ENCODE data around the gene SLC41A2. TPM values are rescaled to one million over a fixed set of nuclear protein-coding genes. Genes with fewer than 3 reads are reported as not detected.

Gene SLC41A2
- total and polyA plus RNA-seq, 10 of the 15 experiments (the other 5 are each of a cell fraction or from before 2014, with no cell fraction given), result 3.5 to 19.0 (median 11.3) TPM

- TF ChIP-seq, protein P1, sequence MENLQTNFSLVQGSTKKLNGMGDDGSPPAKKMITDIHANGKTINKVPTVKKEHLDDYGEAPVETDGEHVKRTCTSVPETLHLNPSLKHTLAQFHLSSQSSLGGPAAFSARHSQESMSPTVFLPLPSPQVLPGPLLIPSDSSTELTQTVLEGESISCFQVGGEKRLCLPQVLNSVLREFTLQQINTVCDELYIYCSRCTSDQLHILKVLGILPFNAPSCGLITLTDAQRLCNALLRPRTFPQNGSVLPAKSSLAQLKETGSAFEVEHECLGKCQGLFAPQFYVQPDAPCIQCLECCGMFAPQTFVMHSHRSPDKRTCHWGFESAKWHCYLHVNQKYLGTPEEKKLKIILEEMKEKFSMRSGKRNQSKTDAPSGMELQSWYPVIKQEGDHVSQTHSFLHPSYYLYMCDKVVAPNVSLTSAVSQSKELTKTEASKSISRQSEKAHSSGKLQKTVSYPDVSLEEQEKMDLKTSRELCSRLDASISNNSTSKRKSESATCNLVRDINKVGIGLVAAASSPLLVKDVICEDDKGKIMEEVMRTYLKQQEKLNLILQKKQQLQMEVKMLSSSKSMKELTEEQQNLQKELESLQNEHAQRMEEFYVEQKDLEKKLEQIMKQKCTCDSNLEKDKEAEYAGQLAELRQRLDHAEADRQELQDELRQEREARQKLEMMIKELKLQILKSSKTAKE (IDR thresholded peaks at IDR 0.05; ENCODE audit: low read depth, poor library complexity, severe bottlenecking), result peak; percentile 42
- TF ChIP-seq POLR2AphosphoS2 (IDR thresholded peaks at IDR 0.05; ENCODE audit: low read depth, low read length), result no peak
- TF ChIP-seq, protein P2, sequence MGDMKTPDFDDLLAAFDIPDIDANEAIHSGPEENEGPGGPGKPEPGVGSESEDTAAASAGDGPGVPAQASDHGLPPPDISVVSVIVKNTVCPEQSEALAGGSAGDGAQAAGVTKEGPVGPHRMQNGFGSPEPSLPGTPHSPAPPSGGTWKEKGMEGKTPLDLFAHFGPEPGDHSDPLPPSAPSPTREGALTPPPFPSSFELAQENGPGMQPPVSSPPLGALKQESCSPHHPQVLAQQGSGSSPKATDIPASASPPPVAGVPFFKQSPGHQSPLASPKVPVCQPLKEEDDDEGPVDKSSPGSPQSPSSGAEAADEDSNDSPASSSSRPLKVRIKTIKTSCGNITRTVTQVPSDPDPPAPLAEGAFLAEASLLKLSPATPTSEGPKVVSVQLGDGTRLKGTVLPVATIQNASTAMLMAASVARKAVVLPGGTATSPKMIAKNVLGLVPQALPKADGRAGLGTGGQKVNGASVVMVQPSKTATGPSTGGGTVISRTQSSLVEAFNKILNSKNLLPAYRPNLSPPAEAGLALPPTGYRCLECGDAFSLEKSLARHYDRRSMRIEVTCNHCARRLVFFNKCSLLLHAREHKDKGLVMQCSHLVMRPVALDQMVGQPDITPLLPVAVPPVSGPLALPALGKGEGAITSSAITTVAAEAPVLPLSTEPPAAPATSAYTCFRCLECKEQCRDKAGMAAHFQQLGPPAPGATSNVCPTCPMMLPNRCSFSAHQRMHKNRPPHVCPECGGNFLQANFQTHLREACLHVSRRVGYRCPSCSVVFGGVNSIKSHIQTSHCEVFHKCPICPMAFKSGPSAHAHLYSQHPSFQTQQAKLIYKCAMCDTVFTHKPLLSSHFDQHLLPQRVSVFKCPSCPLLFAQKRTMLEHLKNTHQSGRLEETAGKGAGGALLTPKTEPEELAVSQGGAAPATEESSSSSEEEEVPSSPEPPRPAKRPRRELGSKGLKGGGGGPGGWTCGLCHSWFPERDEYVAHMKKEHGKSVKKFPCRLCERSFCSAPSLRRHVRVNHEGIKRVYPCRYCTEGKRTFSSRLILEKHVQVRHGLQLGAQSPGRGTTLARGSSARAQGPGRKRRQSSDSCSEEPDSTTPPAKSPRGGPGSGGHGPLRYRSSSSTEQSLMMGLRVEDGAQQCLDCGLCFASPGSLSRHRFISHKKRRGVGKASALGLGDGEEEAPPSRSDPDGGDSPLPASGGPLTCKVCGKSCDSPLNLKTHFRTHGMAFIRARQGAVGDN (IDR thresholded peaks at IDR 0.05), result no peak; the same call in 1 of the 2 replicates
- TF ChIP-seq E4F1 (IDR thresholded peaks at IDR 0.05; ENCODE audit: borderline replicate concordance, partially characterized antibody), result no peak
- TF ChIP-seq DPF2 (IDR thresholded peaks at IDR 0.05), result peak; percentile 95
- TF ChIP-seq EZH2 (IDR thresholded peaks at IDR 0.05; ENCODE audit: borderline replicate concordance, control insufficient read depth, low read depth, low read length), result no peak
- TF ChIP-seq CEBPB (IDR thresholded peaks at IDR 0.05; ENCODE audit: borderline replicate concordance in 1 of 2, low read depth in 2 of 2, low read length in 2 of 2), result no peak
- peak; percentile 26; the same call in 1 of the 2 replicates for TF ChIP-seq YY1 (IDR thresholded peaks at IDR 0.05; ENCODE audit: low read depth, low read length)
- no peak for TF ChIP-seq NFIC (IDR thresholded peaks at IDR 0.05; ENCODE audit: low read depth, low read length)
- TF ChIP-seq KLF5 (IDR thresholded peaks at IDR 0.05; ENCODE audit: partially characterized antibody), result no peak
- peak; percentile 61 for TF ChIP-seq PKNOX1 (IDR thresholded peaks at IDR 0.05)
- no peak for TF ChIP-seq BCL11A (IDR thresholded peaks at IDR 0.05; ENCODE audit: low read depth, low read length)
- TF ChIP-seq, protein P3, sequence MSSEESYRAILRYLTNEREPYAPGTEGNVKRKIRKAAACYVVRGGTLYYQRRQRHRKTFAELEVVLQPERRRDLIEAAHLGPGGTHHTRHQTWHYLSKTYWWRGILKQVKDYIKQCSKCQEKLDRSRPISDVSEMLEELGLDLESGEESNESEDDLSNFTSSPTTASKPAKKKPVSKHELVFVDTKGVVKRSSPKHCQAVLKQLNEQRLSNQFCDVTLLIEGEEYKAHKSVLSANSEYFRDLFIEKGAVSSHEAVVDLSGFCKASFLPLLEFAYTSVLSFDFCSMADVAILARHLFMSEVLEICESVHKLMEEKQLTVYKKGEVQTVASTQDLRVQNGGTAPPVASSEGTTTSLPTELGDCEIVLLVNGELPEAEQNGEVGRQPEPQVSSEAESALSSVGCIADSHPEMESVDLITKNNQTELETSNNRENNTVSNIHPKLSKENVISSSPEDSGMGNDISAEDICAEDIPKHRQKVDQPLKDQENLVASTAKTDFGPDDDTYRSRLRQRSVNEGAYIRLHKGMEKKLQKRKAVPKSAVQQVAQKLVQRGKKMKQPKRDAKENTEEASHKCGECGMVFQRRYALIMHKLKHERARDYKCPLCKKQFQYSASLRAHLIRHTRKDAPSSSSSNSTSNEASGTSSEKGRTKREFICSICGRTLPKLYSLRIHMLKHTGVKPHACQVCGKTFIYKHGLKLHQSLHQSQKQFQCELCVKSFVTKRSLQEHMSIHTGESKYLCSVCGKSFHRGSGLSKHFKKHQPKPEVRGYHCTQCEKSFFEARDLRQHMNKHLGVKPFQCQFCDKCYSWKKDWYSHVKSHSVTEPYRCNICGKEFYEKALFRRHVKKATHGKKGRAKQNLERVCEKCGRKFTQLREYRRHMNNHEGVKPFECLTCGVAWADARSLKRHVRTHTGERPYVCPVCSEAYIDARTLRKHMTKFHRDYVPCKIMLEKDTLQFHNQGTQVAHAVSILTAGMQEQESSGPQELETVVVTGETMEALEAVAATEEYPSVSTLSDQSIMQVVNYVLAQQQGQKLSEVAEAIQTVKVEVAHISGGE (CRISPR knock-in tag; IDR thresholded peaks at IDR 0.05), result no peak
Observed at GRCh38 chr12:104958001-104958804, at the start of gene SLC41A2 (continued).

Measured in GM12878 (cell line).